DND-41 (cell line): ENCODE measurements around the gene TGFBR2.

ENCODE experiments used
- EZH2 ChIP-seq: IDR thresholded peaks from 3 replicates; pipeline ENCODE4 v1.6.1; 2012; ENCODE audit warnings: borderline replicate concordance, low read depth, mild to moderate bottlenecking, moderate library complexity, low read length, inconsistent platforms; ENCODE audit not compliant: severe bottlenecking
- TF ChIP-seq, protein P1 (sequence below): IDR thresholded peaks from 2 replicates; pipeline ENCODE4 v1.5.1; 2012; ENCODE audit warnings: borderline replicate concordance, low read length, moderate library complexity, mild to moderate bottlenecking; ENCODE audit not compliant: poor library complexity, severe bottlenecking; ENCODE audit errors: extremely low read depth

DNA sequence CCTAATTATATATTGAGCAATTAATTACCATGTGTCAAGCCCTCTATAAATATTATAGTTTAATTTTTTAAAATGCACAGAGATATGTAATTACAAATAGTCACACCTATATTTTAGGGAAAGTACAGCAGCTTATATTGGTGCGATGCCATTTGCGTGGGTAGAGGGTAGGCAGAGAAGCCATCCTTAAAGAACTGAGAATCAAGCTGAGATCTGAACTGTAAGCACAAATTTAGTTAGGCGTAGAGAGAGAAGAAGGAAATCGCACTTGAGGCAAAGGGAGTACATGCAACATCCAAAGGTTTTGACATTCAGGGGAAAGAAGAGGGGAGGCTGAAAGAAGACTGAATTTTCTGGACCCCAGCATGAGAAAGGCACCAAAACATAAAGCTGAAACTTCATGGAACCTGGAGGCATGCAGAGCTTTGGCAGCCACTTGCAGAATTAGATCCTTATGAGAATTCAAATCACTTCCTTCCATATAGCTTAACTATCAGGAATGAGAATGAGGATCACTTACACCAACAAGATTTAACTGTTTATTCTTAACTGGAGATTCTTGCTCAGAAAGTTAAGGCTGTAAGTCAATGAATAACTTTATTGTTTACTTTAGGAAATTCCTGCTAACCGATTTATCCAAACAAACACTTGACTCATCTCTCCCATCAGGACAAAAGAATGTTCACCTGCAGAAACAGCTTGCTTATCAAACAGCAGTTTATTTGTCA is 114.3 kb downstream of the TGFBR2 start:
- TF ChIP-seq, protein P1, sequence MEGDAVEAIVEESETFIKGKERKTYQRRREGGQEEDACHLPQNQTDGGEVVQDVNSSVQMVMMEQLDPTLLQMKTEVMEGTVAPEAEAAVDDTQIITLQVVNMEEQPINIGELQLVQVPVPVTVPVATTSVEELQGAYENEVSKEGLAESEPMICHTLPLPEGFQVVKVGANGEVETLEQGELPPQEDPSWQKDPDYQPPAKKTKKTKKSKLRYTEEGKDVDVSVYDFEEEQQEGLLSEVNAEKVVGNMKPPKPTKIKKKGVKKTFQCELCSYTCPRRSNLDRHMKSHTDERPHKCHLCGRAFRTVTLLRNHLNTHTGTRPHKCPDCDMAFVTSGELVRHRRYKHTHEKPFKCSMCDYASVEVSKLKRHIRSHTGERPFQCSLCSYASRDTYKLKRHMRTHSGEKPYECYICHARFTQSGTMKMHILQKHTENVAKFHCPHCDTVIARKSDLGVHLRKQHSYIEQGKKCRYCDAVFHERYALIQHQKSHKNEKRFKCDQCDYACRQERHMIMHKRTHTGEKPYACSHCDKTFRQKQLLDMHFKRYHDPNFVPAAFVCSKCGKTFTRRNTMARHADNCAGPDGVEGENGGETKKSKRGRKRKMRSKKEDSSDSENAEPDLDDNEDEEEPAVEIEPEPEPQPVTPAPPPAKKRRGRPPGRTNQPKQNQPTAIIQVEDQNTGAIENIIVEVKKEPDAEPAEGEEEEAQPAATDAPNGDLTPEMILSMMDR = no peak
- TF ChIP-seq EZH2 = no peak
